ENCODE measurements around the gene PUM1.
"Not testable (repeated sequence)": the region's sequence is repeated elsewhere in the genome, so short reads cannot be mapped to it uniquely, and the experiment has no call there.

Gene PUM1

GRCh38 chr1:31065310-31066217 is at the start of gene PUM1:
Gene PUM1, minus strand, starts transcription at chr1:31065717. Its CDS starts 6,151 bp downstream, at chr1:31059566.
- peak; percentile 94 to 97 (median 95) for DNase-seq (ENCODE audit: low read depth in 2 of 3, low spot score in 2 of 3)

GRCh38 chr1:31112266-31112935 is 46.9 kb upstream of the PUM1 start:
- DNase-seq (ENCODE audit: low read depth in 2 of 3, low spot score in 2 of 3), result no peak

- DNase-seq (ENCODE audit: low read depth in 2 of 3, low spot score in 2 of 3), result no peak
These were observed 45.9 kb upstream of the PUM1 start for GRCh38 chr1:31111290-31111951.

GRCh38 chr1:31110846-31111245 is 45.3 kb upstream of the PUM1 start:
- no peak for DNase-seq (ENCODE audit: low read depth in 2 of 3, low spot score in 2 of 3)

- no peak for DNase-seq (ENCODE audit: low read depth in 2 of 3, low spot score in 2 of 3)
These were observed 43.3 kb upstream of the PUM1 start for GRCh38 chr1:31108861-31109260.

GRCh38 chr1:31105646-31106045 is 40.1 kb upstream of the PUM1 start:
- no peak for DNase-seq (ENCODE audit: low read depth in 2 of 3, low spot score in 2 of 3)

- no peak for DNase-seq (ENCODE audit: low read depth in 2 of 3, low spot score in 2 of 3)
These were observed 37.0 kb upstream of the PUM1 start for GRCh38 chr1:31102501-31102950.

GRCh38 chr1:31101147-31101502 is 35.6 kb upstream of the PUM1 start:
- DNase-seq (ENCODE audit: low read depth in 2 of 3, low spot score in 2 of 3), result no peak

- DNase-seq (ENCODE audit: low read depth in 2 of 3, low spot score in 2 of 3), result no peak
These were observed 33.9 kb upstream of the PUM1 start for GRCh38 chr1:31099293-31100032.

- no peak for DNase-seq (ENCODE audit: low read depth in 2 of 3, low spot score in 2 of 3)
These were observed 30.5 kb upstream of the PUM1 start for GRCh38 chr1:31095985-31096384.

GRCh38 chr1:31095298-31095981 is 29.9 kb upstream of the PUM1 start:
- DNase-seq (ENCODE audit: low read depth in 2 of 3, low spot score in 2 of 3), result no peak

- not testable (repeated sequence) for DNase-seq (ENCODE audit: low read depth in 2 of 3, low spot score in 2 of 3)
These were observed 22.6 kb upstream of the PUM1 start for GRCh38 chr1:31088081-31088480.

- DNase-seq (ENCODE audit: low read depth in 2 of 3, low spot score in 2 of 3), result no peak
These were observed 19.5 kb upstream of the PUM1 start for GRCh38 chr1:31084782-31085569.

- no peak for DNase-seq (ENCODE audit: low read depth in 2 of 3, low spot score in 2 of 3)
These were observed 16.9 kb upstream of the PUM1 start for GRCh38 chr1:31082385-31082784.

- DNase-seq (ENCODE audit: low read depth in 2 of 3, low spot score in 2 of 3), result no peak
These were observed 7.5 kb upstream of the PUM1 start for GRCh38 chr1:31073044-31073443.

GRCh38 chr1:31072304-31072746 is 6.8 kb upstream of the PUM1 start:
- DNase-seq (ENCODE audit: low read depth in 2 of 3, low spot score in 2 of 3), result no peak

- no peak for DNase-seq (ENCODE audit: low read depth in 2 of 3, low spot score in 2 of 3)
These were observed 3.9 kb upstream of the PUM1 start for GRCh38 chr1:31069392-31069791.

GRCh38 chr1:31064718-31065309 is 703 bp downstream of the PUM1 start:
- DNase-seq (ENCODE audit: low read depth in 2 of 3, low spot score in 2 of 3), result peak in 1 of 3 experiments; percentile 27

- no peak for DNase-seq (ENCODE audit: low read depth in 2 of 3, low spot score in 2 of 3)
These were observed 1.3 kb downstream of the PUM1 start for GRCh38 chr1:31064111-31064717.
